ENCODE measurements around the gene PUM2. TPM values are rescaled to one million over a fixed set of nuclear protein-coding genes. Genes with fewer than 3 reads are reported as not detected.

PUM2 gene
- total and polyA plus RNA-seq, 4 donors, result 27.4 to 145 (median 51.0) TPM

DNA sequence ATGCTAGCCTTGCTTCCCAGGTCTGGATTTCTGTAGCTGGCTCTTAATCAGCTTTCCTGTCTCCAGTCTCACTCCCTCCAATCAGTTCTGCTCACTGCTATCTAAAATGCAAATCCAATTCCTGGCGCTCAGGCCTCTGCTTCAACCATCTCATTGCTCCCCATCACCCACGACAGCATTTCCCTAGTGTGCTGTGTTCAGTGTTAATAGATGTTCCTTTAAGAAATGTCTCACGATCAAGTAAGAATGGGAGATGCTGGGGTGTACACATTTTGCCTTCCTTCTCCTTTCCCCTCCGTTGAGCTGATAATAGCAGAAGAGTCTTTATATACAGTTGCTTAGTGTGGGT, 1.6 kb upstream of the PUM2 start:
- TF ChIP-seq, protein P1, sequence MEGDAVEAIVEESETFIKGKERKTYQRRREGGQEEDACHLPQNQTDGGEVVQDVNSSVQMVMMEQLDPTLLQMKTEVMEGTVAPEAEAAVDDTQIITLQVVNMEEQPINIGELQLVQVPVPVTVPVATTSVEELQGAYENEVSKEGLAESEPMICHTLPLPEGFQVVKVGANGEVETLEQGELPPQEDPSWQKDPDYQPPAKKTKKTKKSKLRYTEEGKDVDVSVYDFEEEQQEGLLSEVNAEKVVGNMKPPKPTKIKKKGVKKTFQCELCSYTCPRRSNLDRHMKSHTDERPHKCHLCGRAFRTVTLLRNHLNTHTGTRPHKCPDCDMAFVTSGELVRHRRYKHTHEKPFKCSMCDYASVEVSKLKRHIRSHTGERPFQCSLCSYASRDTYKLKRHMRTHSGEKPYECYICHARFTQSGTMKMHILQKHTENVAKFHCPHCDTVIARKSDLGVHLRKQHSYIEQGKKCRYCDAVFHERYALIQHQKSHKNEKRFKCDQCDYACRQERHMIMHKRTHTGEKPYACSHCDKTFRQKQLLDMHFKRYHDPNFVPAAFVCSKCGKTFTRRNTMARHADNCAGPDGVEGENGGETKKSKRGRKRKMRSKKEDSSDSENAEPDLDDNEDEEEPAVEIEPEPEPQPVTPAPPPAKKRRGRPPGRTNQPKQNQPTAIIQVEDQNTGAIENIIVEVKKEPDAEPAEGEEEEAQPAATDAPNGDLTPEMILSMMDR (IDR thresholded peaks at IDR 0.05; ENCODE audit: control extremely low read depth, extremely low read depth), result no peak
- no peak overlapping the region for H3K27ac ChIP-seq (ENCODE audit: low read depth in 1 of 2, low read length in 1 of 2)
- 70 to 76% methylated on average over 4 of the region's 4 CpGs for WGBS, 2 donors
- H3K27me3 ChIP-seq (ENCODE audit: control insufficient read depth in 3 of 3, insufficient read depth in 3 of 3, low read length in 2 of 3), result no peaks in the 10 kb centered on the region
- no peak overlapping the region for H3K4me3 ChIP-seq
- DNase-seq, result no peak
- no peak for ATAC-seq (ENCODE audit: insufficient read depth, low FRiP score)
- peak overlapping the region in 1 of 2 donors; percentile 9 for H3K9ac ChIP-seq (ENCODE audit: insufficient read depth in 1 of 2, low read length in 2 of 2)
- no peaks in the 10 kb centered on the region for H3K9me3 ChIP-seq (ENCODE audit: control insufficient read depth in 4 of 4, insufficient read depth in 3 of 4, low read length in 3 of 4)
- H3K36me3 ChIP-seq (ENCODE audit: control insufficient read depth in 4 of 4, insufficient read depth in 4 of 4, low read length in 4 of 4), result peaks cover 0 to 3% (median 0%) of the 10 kb centered on the region in 4 donors
- peaks cover 10 to 43% (median 19%) of the 10 kb centered on the region in 5 donors for H3K4me1 ChIP-seq (ENCODE audit: control insufficient read depth in 5 of 5, insufficient read depth in 5 of 5, low read length in 5 of 5)

DNA sequence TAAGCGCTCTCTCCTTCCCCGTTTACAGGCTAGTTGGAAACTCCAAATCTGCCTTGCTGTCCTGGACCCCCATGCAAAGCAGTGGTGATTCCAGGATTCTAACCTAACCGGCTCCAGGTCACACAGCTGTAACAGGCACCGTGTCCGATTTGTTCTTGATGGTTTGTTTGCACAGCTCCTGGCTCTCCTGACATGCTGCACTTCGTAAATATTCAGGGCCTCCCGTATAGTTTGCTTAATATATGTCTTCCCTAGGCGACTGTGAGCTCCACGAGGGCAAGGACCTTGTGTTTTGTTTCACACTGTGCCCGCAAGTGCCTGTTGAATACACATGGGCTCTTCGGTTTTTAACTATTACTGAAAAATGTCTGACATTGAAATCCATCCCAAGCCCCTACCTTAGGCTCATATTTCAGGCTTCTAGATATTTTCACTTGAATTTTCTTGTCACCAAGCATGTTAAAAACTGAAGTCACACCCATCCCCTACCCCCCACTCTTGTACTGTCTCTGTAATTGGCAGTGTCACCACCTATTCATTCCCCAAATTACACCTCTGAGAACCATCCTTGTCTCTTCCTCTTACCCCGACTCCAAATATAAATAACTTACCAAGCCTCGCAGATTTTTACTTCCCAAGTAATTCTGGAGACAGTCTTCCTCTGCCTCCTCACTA, 1.0 kb upstream of the PUM2 start:
- DNase-seq (peak in 1 of 3 donors; percentile 46), ATAC-seq (ENCODE audit: insufficient read depth, low FRiP score) (no peak)
- peak overlapping the region; percentile 93 to 99 for H3K27ac ChIP-seq (ENCODE audit: low read depth in 1 of 2, low read length in 1 of 2)
- peaks cover 10 to 48% (median 21%) of the 10 kb centered on the region in 5 donors for H3K4me1 ChIP-seq (ENCODE audit: control insufficient read depth in 5 of 5, insufficient read depth in 5 of 5, low read length in 5 of 5)
- H3K27me3 ChIP-seq (ENCODE audit: control insufficient read depth in 3 of 3, insufficient read depth in 3 of 3, low read length in 2 of 3), result no peaks in the 10 kb centered on the region
- H3K9ac ChIP-seq (ENCODE audit: insufficient read depth in 1 of 2, low read length in 2 of 2), result peak overlapping the region; percentile 74 to 85
- WGBS, 2 donors, result 20% methylated on average over 13 of the region's 13 CpGs
- no peaks in the 10 kb centered on the region for H3K9me3 ChIP-seq (ENCODE audit: control insufficient read depth in 4 of 4, insufficient read depth in 3 of 4, low read length in 3 of 4)
- H3K4me3 ChIP-seq, result peak overlapping the region; percentile 73
- TF ChIP-seq, protein P1 (IDR thresholded peaks at IDR 0.05; ENCODE audit: control extremely low read depth, extremely low read depth), result no peak
- H3K36me3 ChIP-seq (ENCODE audit: control insufficient read depth in 4 of 4, insufficient read depth in 4 of 4, low read length in 4 of 4), result peaks cover 0 to 3% (median 0%) of the 10 kb centered on the region in 4 donors

DNA sequence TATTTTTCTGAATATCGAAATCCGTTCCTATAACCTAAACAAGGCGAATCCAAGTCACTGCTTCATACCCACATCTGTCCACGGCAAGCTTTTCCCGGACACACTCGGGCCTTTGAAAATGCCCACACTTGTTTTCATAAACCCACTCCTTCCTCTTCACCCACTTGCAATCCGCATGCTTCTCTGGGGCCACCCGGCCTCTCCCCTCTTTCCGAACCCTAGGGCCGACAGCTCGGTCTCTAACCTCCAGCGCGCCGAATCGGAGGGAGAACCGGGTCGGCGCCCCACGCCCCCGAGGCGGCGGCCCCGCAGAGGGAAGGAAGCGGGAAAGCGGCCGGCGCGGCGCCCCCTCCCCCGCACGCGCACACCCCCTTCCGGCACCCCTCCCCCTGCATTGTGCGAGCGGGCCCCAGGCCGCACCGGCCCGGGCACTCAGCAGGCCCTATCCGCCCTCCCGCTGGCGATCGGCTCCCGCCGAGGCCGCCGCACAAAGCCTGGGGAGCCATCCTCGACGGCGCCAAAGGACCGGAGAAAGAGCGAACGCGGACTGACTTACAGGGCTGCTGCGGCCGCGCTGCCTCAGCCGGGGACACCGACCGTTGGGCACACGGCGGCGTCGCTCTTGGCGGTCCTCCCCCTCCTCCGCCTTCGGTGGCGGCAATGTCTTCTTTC, 467 bp downstream of the PUM2 start:
- ATAC-seq (ENCODE audit: insufficient read depth, low FRiP score) (peak; percentile 68), DNase-seq (peak; percentile 67 to 72 (median 68))
- no peaks in the 10 kb centered on the region for H3K27me3 ChIP-seq (ENCODE audit: control insufficient read depth in 3 of 3, insufficient read depth in 3 of 3, low read length in 2 of 3)
- peaks cover 0 to 3% (median 0%) of the 10 kb centered on the region in 4 donors for H3K36me3 ChIP-seq (ENCODE audit: control insufficient read depth in 4 of 4, insufficient read depth in 4 of 4, low read length in 4 of 4)
- WGBS, 2 donors, result 0 to 1% methylated on average over 36 to 67 of the region's 67 CpGs
- H3K4me1 ChIP-seq (ENCODE audit: control insufficient read depth in 5 of 5, insufficient read depth in 5 of 5, low read length in 5 of 5), result peaks cover 11 to 52% (median 28%) of the 10 kb centered on the region in 5 donors
- TF ChIP-seq, protein P1 (IDR thresholded peaks at IDR 0.05; ENCODE audit: control extremely low read depth, extremely low read depth), result no peak
- no peaks in the 10 kb centered on the region for H3K9me3 ChIP-seq (ENCODE audit: control insufficient read depth in 4 of 4, insufficient read depth in 3 of 4, low read length in 3 of 4)
- peak overlapping the region; percentile 92 to 99 for H3K27ac ChIP-seq (ENCODE audit: low read depth in 1 of 2, low read length in 1 of 2)
- H3K9ac ChIP-seq (ENCODE audit: insufficient read depth in 1 of 2, low read length in 2 of 2), result peak overlapping the region; percentile 74 to 78
- peak overlapping the region; percentile 99 for H3K4me3 ChIP-seq

Measured in lung (tissue), 12 donors.